ENCODE results near the gene PXMP2. TPM values are rescaled to one million over a fixed set of nuclear protein-coding genes. Genes with fewer than 3 reads are reported as not detected.

Gene PXMP2
- total and polyA plus RNA-seq, 2 of the 8 experiments (the other 6 are each of a cell fraction or from before 2014, with no cell fraction given), result 13.8 to 15.1 TPM

DNA sequence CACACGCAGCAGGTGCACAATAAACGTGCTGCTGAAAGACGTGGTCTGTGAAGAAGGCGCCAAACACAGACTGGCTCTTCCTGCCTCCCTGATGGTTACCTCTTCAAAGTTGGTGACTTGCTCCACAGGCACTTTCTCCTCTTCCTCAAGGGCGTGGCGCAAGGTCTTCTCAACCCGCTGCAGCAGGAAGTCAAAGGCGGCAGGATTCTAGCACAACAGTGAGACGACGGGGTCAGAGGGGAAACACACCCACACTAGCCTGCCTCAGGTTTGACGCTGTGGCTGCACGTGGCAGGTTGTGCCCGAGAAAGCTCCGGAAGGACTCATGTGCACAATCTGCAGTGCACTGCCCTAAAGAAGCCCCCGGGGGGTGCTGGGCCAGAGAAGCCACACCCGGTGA, 15.3 kb upstream of the PXMP2 start:
- peaks cover 53 to 89% (median 71%) of the 10 kb centered on the region in 4 experiments for H3K36me3 ChIP-seq (ENCODE audit: control insufficient read depth in 2 of 4, insufficient read depth in 4 of 4, low read length in 3 of 4)
- no peak overlapping the region for H3K4me2 ChIP-seq (ENCODE audit: insufficient read depth in 1 of 2, low read depth in 2 of 2, low read length in 2 of 2)
- peaks cover 3 to 24% of the 10 kb centered on the region in 2 experiments for H4K20me1 ChIP-seq (replicated peaks in 1 of 2; ENCODE audit: control insufficient read depth in 1 of 2, insufficient read depth in 2 of 2, low read length in 2 of 2)
- FAIRE-seq (no peak), DNase-seq (ENCODE audit: low read depth in 1 of 2, low spot score in 2 of 2) (no peak)
- H2BK12ac ChIP-seq (ENCODE audit: low read depth, low read length), result no peak overlapping the region
- no peak overlapping the region for H2BK20ac ChIP-seq (ENCODE audit: low read length)
- no peak overlapping the region for H2BK15ac ChIP-seq (ENCODE audit: low read length)
- H2AFZ ChIP-seq (ENCODE audit: low read length), result no peak overlapping the region
- H4K8ac ChIP-seq (ENCODE audit: extremely low read depth, insufficient read depth, low read length), result no peak overlapping the region; the same call in 1 of the 2 replicates
- no peak overlapping the region for H2BK120ac ChIP-seq (replicated peaks; ENCODE audit: low read depth, low read length)
- 95% methylated on average over 16 of the region's 16 CpGs; no CpG with 5 or more reads in 1 of the 2 experiments for WGBS, 2 experiments (ENCODE audit: extremely low coverage in 1 of 2, insufficient coverage in 1 of 2, insufficient read length in 1 of 2, insufficient replicate concordance in 2 of 2, low coverage in 1 of 2, low lambda C conversion rate in 2 of 2, missing lambda C conversion rate in 1 of 2)
- H3K79me1 ChIP-seq (ENCODE audit: low read depth, low read length), result no peaks in the 10 kb centered on the region
- H3K23ac ChIP-seq (ENCODE audit: insufficient read length), result no peak overlapping the region
- no peak overlapping the region for H2AK5ac ChIP-seq (ENCODE audit: low read depth, low read length)
- H2BK5ac ChIP-seq (ENCODE audit: low read depth, low read length), result no peak overlapping the region
- H4K91ac ChIP-seq (replicated peaks; ENCODE audit: insufficient read length, low read length), result no peak overlapping the region
- no peaks in the 10 kb centered on the region for H3K9me3 ChIP-seq (ENCODE audit: insufficient read depth in 2 of 2, low read depth in 1 of 2, low read length in 1 of 2)
- H3K56ac ChIP-seq (replicated peaks; ENCODE audit: insufficient read length, low read depth, low read length), result no peak overlapping the region
- no peak overlapping the region for H3K9ac ChIP-seq (replicated peaks in 1 of 4; ENCODE audit: extremely low read depth in 1 of 4, low read depth in 3 of 4, low read length in 3 of 4)
- no peak overlapping the region for H3K18ac ChIP-seq (ENCODE audit: extremely low read depth, low read length)
- no peak overlapping the region for H3K4ac ChIP-seq (replicated peaks; ENCODE audit: insufficient read length, low read depth, low read length)
- no peaks in the 10 kb centered on the region for H3K27me3 ChIP-seq (replicated peaks in 1 of 4; ENCODE audit: control insufficient read depth in 3 of 4, extremely low read depth in 1 of 4, insufficient read depth in 3 of 4, low read length in 3 of 4)
- no peaks in the 10 kb centered on the region; a peak in 2 of 7 replicates for H3K4me1 ChIP-seq (replicated peaks in 1 of 4; ENCODE audit: control insufficient read depth in 3 of 4, insufficient read depth in 4 of 4, low read length in 3 of 4)
- H4K5ac ChIP-seq (ENCODE audit: insufficient read length, low read depth, low read length), result no peak overlapping the region
- POLR2A ChIA-PET (ENCODE audit: partially characterized antibody), result interaction anchor here (0.9 kb wide), 1 partner anchor 34 kb away, joined by 4 read pairs; no protein-coding TSS in a partner anchor
- no peaks in the 10 kb centered on the region for H3K79me2 ChIP-seq (ENCODE audit: control insufficient read depth in 1 of 2, insufficient read depth in 2 of 2, low read length in 2 of 2)
- H3K14ac ChIP-seq (ENCODE audit: insufficient read length), result no peak overlapping the region
- H3K4me3 ChIP-seq (ENCODE audit: extremely low read depth in 1 of 4, insufficient read depth in 2 of 4, low read depth in 3 of 4, low read length in 4 of 4), result no peak overlapping the region
- no peaks in the 10 kb centered on the region; the same call in 1 of the 2 replicates for H3K23me2 ChIP-seq (ENCODE audit: low read depth, low read length)
- CTCF ChIA-PET (ENCODE audit: partially characterized antibody), result interaction anchor here (0.7 kb wide), 1 partner anchor 24 kb away, joined by 3 read pairs; no protein-coding TSS in a partner anchor
- H3K27ac ChIP-seq (ENCODE audit: low read depth, low read length), result no peak overlapping the region
- TF ChIP-seq SP2 (IDR thresholded peaks at IDR 0.05; ENCODE audit: low read length) (no peak), NANOG (IDR thresholded peaks at IDR 0.05; ENCODE audit: insufficient read depth, low read depth, low read length, poor library complexity, severe bottlenecking) (no peak), KDM1A (IDR thresholded peaks at IDR 0.05; ENCODE audit: borderline replicate concordance, low read length) (no peak), POU5F1 (IDR thresholded peaks at IDR 0.05; ENCODE audit: low read depth, low read length) (no peak), BACH1 (IDR thresholded peaks at IDR 0.05; ENCODE audit: low read length) (no peak), SIX5 (IDR thresholded peaks at IDR 0.05; ENCODE audit: low read depth, low read length) (no peak), EZH2 (IDR thresholded peaks at IDR 0.05; ENCODE audit: low read depth, low read length, severe bottlenecking) (no peak), KDM5A (IDR thresholded peaks at IDR 0.05; ENCODE audit: low read length) (no peak), GTF2F1 (IDR thresholded peaks at IDR 0.05; ENCODE audit: borderline replicate concordance, low read depth, low read length) (no peak), EP300 (IDR thresholded peaks at IDR 0.05; ENCODE audit: borderline replicate concordance in 1 of 2, low read depth in 2 of 2, low read length in 2 of 2) (no peak), ZNF274 (IDR thresholded peaks at IDR 0.05; ENCODE audit: borderline replicate concordance, extremely low read depth, low read length) (no peak), TEAD4 (IDR thresholded peaks at IDR 0.05; ENCODE audit: low read depth, low read length) (no peak)
- TF ChIP-seq, protein P1, sequence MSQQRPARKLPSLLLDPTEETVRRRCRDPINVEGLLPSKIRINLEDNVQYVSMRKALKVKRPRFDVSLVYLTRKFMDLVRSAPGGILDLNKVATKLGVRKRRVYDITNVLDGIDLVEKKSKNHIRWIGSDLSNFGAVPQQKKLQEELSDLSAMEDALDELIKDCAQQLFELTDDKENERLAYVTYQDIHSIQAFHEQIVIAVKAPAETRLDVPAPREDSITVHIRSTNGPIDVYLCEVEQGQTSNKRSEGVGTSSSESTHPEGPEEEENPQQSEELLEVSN (IDR thresholded peaks at IDR 0.05), result no peak
